ENCODE measurements around the gene ZNF780A.

DNA sequence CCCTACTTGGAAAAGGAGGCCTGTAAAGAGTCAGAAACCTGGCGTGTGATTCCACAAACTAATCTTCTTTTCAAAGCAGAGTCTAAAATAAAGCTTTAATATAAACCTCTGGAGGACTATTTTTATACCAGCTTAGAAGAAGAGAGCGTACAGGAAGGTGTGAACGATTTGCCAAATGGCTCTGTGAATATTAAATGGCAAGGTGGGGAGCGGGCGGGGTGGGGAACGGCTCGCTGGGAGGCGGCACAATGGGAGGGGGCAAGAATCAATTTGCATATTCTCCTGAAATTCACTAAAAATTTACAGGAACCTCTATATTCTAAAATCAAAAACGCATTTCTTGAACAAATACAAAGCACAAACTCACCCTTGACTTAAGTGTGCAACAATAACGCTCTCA is 35.7 kb downstream of the ZNF780A start:
- TF ChIP-seq POLR2A (IDR thresholded peaks at IDR 0.05): no peak
- TF ChIP-seq, protein P1, sequence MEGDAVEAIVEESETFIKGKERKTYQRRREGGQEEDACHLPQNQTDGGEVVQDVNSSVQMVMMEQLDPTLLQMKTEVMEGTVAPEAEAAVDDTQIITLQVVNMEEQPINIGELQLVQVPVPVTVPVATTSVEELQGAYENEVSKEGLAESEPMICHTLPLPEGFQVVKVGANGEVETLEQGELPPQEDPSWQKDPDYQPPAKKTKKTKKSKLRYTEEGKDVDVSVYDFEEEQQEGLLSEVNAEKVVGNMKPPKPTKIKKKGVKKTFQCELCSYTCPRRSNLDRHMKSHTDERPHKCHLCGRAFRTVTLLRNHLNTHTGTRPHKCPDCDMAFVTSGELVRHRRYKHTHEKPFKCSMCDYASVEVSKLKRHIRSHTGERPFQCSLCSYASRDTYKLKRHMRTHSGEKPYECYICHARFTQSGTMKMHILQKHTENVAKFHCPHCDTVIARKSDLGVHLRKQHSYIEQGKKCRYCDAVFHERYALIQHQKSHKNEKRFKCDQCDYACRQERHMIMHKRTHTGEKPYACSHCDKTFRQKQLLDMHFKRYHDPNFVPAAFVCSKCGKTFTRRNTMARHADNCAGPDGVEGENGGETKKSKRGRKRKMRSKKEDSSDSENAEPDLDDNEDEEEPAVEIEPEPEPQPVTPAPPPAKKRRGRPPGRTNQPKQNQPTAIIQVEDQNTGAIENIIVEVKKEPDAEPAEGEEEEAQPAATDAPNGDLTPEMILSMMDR (IDR thresholded peaks at IDR 0.05): no peak
